MCF 10A (cell line): Measurements from ENCODE around the gene SOWAHA. TPM values are rescaled to one million over a fixed set of nuclear protein-coding genes. Genes with fewer than 3 reads are reported as not detected.

Source experiments
- BruUV-seq: library from RNA; stranded (reverse); fragments of 400-500 nt; replicated peaks from 2 replicates; lab custom pipeline; 2021; lab: Mats Ljungman, UMichigan
- CTCF ChIA-PET: fragments of 300-600 bp; sonication (Branson Sonifier 250); formaldehyde crosslinking; extraction: SDS; loops from one replicate; lab custom pipeline; 2021; ENCODE audit warnings: antibody characterized with exemption, inconsistent platforms; lab: Yijun Ruan, JAX
- POLR2A ChIA-PET: fragments of 300-600, 350-650 bp; sonication (Branson Sonifier 250); formaldehyde crosslinking; extraction: SDS; loops from one replicate; lab custom pipeline; 2020; ENCODE audit warnings: antibody characterized with exemption, inconsistent platforms; lab: Yijun Ruan, JAX
- DNase-seq: peaks from one replicate; pipeline ENCODE4 v3.0.0-alpha.2; 2018; ENCODE audit not compliant: unreplicated experiment
- H3K27ac Mint-ChIP-seq: one replicate; pipeline ENCODE4 v1.8.0; 2022; ENCODE audit warnings: mild to moderate bottlenecking, low read depth, mixed read lengths; ENCODE audit not compliant: unreplicated experiment
- H3K27me3 Mint-ChIP-seq: one replicate; pipeline ENCODE4 v1.8.0; 2022; ENCODE audit warnings: mixed read lengths; ENCODE audit not compliant: insufficient read depth, unreplicated experiment
- H3K36me3 Mint-ChIP-seq: one replicate; pipeline ENCODE4 v1.8.0; 2022; ENCODE audit warnings: mild to moderate bottlenecking, moderate library complexity, mixed read lengths; ENCODE audit not compliant: insufficient read depth, unreplicated experiment
- H3K4me1 Mint-ChIP-seq: one replicate; pipeline ENCODE4 v1.8.0; 2022; ENCODE audit warnings: mixed read lengths; ENCODE audit not compliant: insufficient read depth, unreplicated experiment
- H3K4me3 Mint-ChIP-seq: one replicate; pipeline ENCODE4 v1.8.0; 2022; ENCODE audit warnings: mild to moderate bottlenecking, moderate library complexity, mixed read lengths; ENCODE audit not compliant: unreplicated experiment
- H3K9me3 Mint-ChIP-seq: one replicate; pipeline ENCODE4 v1.8.0; 2022; ENCODE audit warnings: mixed read lengths; ENCODE audit not compliant: unreplicated experiment
- intact Hi-C: fragments of 100-400 bp; cut with micrococcal nuclease; formaldehyde crosslinking; loops from 2 replicates; pipeline ENCODE4 v1.14.1; 2022
- total RNA-seq: library from RNA; stranded (reverse); gene quantifications from 2 replicates; pipeline ENCODE4 v1.2.3, GENCODE V29; 2022
- TF ChIP-seq, protein P1 (sequence below): fragments of 200-600 bp; IDR thresholded peaks from one replicate; pipeline ENCODE4 v1.8.0; 2022; ENCODE audit warnings: antibody characterized with exemption, mild to moderate bottlenecking; ENCODE audit not compliant: unreplicated experiment

Gene SOWAHA
- total RNA-seq, 1 experiment from 2014 or later = not detected

DNA sequence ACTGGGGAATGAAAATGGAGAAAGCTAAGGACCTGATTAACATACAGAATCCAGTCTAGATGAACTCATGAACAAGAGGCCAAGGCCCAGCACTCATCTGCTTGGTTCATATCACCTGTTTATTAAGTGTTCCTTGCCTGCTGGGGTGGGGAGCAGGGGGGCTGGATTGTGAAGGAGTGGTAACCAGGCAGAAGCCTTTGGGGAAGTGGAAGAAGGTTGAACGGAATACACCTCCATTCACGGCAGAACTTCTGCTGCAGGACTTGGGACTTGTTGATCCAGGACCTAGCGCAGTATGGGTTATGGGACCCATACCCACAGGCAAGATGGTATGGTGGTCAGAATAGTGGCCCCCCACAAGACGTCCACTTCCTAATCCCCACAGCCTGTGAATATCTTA is 27.2 kb upstream of the SOWAHA start:
- Mint-ChIP-seq H3K9me3 (no peaks in the 10 kb centered on the region), H3K4me1 (peaks cover 7% of the 10 kb centered on the region), H3K27ac (no peak overlapping the region), H3K36me3 (no peaks in the 10 kb centered on the region), H3K27me3 (no peaks in the 10 kb centered on the region), H3K4me3 (no peak overlapping the region)
- intact Hi-C loops = no loop called here
- BruUV-seq = no TSS peak
- no peak for DNase-seq
- ChIA-PET POLR2A (interaction anchor here (1.4 kb wide), 1 partner anchor 10 kb away, joined by 4 read pairs; no protein-coding TSS in a partner anchor), CTCF (interaction anchor here (0.5 to 2.3 kb wide), 4 partner anchors 10 to 44 kb away, joined by 3 to 12 read pairs (median 4); no protein-coding TSS in a partner anchor)
- TF ChIP-seq, protein P1, sequence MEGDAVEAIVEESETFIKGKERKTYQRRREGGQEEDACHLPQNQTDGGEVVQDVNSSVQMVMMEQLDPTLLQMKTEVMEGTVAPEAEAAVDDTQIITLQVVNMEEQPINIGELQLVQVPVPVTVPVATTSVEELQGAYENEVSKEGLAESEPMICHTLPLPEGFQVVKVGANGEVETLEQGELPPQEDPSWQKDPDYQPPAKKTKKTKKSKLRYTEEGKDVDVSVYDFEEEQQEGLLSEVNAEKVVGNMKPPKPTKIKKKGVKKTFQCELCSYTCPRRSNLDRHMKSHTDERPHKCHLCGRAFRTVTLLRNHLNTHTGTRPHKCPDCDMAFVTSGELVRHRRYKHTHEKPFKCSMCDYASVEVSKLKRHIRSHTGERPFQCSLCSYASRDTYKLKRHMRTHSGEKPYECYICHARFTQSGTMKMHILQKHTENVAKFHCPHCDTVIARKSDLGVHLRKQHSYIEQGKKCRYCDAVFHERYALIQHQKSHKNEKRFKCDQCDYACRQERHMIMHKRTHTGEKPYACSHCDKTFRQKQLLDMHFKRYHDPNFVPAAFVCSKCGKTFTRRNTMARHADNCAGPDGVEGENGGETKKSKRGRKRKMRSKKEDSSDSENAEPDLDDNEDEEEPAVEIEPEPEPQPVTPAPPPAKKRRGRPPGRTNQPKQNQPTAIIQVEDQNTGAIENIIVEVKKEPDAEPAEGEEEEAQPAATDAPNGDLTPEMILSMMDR = no peak

DNA sequence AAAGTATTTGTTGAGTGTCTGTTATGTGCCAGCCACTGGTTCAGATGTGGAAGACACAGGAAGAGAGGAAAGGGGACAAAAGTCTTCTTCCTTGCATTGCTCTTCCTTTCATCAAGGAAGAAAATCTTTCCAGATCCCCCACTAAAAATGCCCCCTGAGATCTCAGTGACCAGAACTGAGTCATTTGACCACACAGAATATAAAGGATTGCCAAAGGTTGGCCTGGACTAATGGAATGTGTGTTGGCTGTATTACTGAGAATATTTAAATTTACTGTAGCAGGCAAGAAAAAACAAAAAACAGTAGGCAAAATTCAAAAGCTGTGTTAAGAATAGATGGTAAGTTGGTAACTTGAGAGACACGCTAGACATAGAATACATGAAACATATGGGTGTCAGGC is 26.0 kb upstream of the SOWAHA start:
- TF ChIP-seq, protein P1 = no peak
- H3K36me3 Mint-ChIP-seq = no peaks in the 10 kb centered on the region
- H3K4me3 Mint-ChIP-seq = no peak overlapping the region
- H3K9me3 Mint-ChIP-seq = no peaks in the 10 kb centered on the region
- H3K27ac Mint-ChIP-seq = no peak overlapping the region
- H3K27me3 Mint-ChIP-seq = no peaks in the 10 kb centered on the region
- intact Hi-C loops = no loop called here
- BruUV-seq = no TSS peak
- no peak for DNase-seq
- POLR2A ChIA-PET = interaction anchor here (0.8 to 1.4 kb wide), 2 partner anchors 11 to 14 kb away, joined by 3 to 6 read pairs; no protein-coding TSS in a partner anchor
- CTCF ChIA-PET = interaction anchor here (0.6 to 1.5 kb wide), 2 partner anchors 16 to 30 kb away, joined by 3 to 4 read pairs; no protein-coding TSS in a partner anchor
- peaks cover 3% of the 10 kb centered on the region for H3K4me1 Mint-ChIP-seq

- intact Hi-C loops = no loop called here
- ChIA-PET POLR2A (no interaction called here), CTCF (no interaction called here)
- BruUV-seq = no TSS peak
- no peak for DNase-seq
- H3K27ac Mint-ChIP-seq = no peak overlapping the region
- TF ChIP-seq, protein P1 = no peak
- H3K4me3 Mint-ChIP-seq = no peak overlapping the region
- H3K4me1 Mint-ChIP-seq = no peaks in the 10 kb centered on the region
- H3K36me3 Mint-ChIP-seq = no peaks in the 10 kb centered on the region
- no peaks in the 10 kb centered on the region for H3K27me3 Mint-ChIP-seq
- H3K9me3 Mint-ChIP-seq = no peaks in the 10 kb centered on the region
Measured at GRCh38 chr5:132788508-132788907, 24.6 kb upstream of the SOWAHA start.

DNA sequence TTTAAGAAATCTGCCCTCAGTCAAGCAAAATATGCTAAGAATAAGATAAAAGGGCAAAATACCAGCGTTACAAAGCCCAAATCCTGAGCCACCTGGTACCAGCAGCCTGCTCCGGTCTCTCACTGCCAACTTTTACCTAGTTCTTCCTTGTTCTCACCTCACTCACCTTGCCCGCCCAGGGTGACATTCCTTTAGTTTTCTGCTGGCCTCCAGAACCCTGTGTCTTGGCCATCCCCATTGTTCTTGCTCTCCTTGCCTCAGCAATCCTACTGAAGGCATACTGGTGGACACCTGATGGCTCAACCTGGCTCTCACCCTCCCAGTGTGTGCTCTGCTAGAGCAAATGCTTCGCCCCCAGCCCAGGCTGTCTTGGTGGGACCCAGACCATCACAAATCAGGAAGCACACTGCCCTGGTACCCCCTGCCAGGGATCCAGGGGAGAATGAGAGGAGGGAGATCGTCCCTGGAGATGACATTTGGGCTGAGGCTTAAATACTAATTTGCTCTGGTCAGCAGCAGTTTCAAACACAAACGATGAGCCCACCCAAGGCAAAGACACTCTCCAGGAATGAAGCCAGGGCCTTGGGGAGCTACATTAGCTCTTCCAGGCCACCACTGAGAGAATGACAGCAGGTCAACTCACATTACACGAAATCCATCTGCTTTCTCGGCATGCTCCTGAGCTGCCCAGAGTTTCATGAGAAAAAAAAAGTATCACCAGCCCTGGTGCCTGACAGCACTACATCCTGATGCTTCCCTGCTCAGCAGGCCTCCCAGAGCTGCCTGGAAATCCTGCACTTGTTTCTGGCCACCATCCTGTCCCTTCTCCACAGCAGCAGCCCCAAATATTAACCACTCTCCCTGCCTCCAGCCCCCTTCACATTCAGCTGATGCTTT is 23.9 kb upstream of the SOWAHA start:
- CTCF ChIA-PET = interaction anchor here (0.6 kb wide), 1 partner anchor 8 kb away, joined by 3 read pairs; no protein-coding TSS in a partner anchor

More for the DNA sequence above, 23.9 kb upstream of the SOWAHA start:
- Mint-ChIP-seq H3K9me3 (no peaks in the 10 kb centered on the region), H3K27me3 (no peaks in the 10 kb centered on the region), H3K4me3 (no peak overlapping the region), H3K27ac (no peak overlapping the region), H3K4me1 (no peaks in the 10 kb centered on the region), H3K36me3 (no peaks in the 10 kb centered on the region)
- no peak for DNase-seq
- BruUV-seq = no TSS peak
- TF ChIP-seq, protein P1 = no peak
- intact Hi-C loops = no loop called here
- POLR2A ChIA-PET = interaction anchor here (0.9 kb wide), 1 partner anchor 12 kb away, joined by 4 read pairs; no protein-coding TSS in a partner anchor
